ENCODE results near the gene KCTD20. TPM values are rescaled to one million over a fixed set of nuclear protein-coding genes. Genes with fewer than 3 reads are reported as not detected.

Gene KCTD20
- total RNA-seq, 1 donor from 2014 or later, result 37.2 TPM

DNA sequence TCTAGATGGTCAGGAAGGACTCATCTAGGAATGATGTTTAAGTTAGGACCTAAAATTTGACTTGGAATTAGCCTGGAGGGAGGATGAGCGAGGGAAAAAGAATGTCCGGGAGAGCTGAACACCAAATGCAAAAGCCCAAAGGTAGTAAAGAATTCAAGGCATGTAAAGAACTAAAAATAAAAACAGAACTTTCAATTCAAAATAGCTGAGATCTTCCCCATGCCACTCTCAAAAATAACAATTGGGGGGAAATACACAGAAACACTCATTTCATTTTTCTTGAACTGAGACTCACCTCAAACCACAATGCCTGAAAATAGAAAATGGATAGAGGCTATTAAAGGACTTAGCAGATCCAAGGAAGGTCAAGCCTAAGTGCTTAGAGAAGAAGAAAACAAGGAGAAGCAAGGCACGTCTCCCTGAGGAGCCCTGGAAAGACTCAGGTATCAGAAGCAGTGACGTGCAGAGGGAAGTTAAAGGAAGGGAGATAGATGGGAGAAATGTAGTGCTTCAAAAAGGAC lies 10.6 kb upstream of the KCTD20 start:
- Histone ChIP-seq H3K4me1 (no peaks in the 10 kb centered on the region), H3K27ac (no peak overlapping the region), H3K4me3 (no peak overlapping the region), H3K27me3 (ENCODE audit: low read depth) (no peaks in the 10 kb centered on the region), H3K9me3 (no peaks in the 10 kb centered on the region), H3K36me3 (no peaks in the 10 kb centered on the region)
- TF ChIP-seq CTCF (IDR thresholded peaks at IDR 0.05), result no peak
- ATAC-seq, result no peak
- intact Hi-C loops (cut with DNase I), result no loop called here
- no peak for DNase-seq

GRCh38 chr6:36436466-36436865 lies 6.3 kb upstream of the KCTD20 start:
- Histone ChIP-seq H3K9me3 (no peaks in the 10 kb centered on the region), H3K27ac (no peak overlapping the region), H3K4me1 (peaks cover 7% of the 10 kb centered on the region), H3K27me3 (ENCODE audit: low read depth) (no peaks in the 10 kb centered on the region), H3K36me3 (no peaks in the 10 kb centered on the region), H3K4me3 (no peak overlapping the region)
- no peak for ATAC-seq
- no peak for DNase-seq
- intact Hi-C loops (cut with DNase I), result no loop called here
- TF ChIP-seq CTCF (IDR thresholded peaks at IDR 0.05), result no peak

GRCh38 chr6:36441307-36441894 lies 1.4 kb upstream of the KCTD20 start:
- peak overlapping the region; percentile 97 for H3K27ac ChIP-seq
- H3K36me3 ChIP-seq, result no peaks in the 10 kb centered on the region
- H3K4me3 ChIP-seq, result no peak overlapping the region

DNA sequence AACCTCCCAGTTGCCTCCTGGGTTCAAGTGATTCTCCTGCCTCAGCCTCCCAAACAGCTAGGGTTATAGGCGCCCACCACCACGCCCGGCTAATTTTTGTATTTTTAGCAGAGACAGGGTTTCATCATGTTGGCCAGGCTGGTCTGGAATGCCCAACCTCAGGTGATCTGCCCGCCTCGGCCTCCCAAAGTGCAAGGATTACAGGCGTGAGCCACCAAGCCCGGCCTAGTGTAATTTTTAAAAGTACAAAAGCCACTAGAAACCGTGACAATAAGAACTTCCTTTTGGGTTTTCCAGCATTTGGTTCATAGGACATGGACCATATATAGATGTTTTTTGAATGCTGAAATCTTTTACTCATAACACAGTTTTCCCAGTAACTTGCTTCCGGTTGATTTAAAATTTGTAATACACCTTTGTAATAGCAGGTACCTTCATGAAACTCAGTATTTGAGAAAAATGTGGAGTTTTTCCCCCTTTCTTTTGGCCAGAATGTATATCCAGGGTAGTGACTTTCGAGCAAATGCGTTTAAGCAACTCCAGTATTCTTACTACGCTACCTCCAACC lies 613 bp upstream of the KCTD20 start:
- Histone ChIP-seq H3K36me3 (no peaks in the 10 kb centered on the region), H3K4me1 (peaks cover 38% of the 10 kb centered on the region), H3K9me3 (no peaks in the 10 kb centered on the region), H3K27ac (peak overlapping the region; percentile 97), H3K27me3 (ENCODE audit: low read depth) (no peaks in the 10 kb centered on the region), H3K4me3 (peak overlapping the region; percentile 91)
- TF ChIP-seq CTCF (IDR thresholded peaks at IDR 0.05), result no peak
- DNase-seq, result no peak
- intact Hi-C loops (cut with DNase I), result no loop called here
- ATAC-seq, result no peak

More at GRCh38 chr6:36441307-36441894, 1.4 kb upstream of the KCTD20 start:
- no peak for TF ChIP-seq CTCF (IDR thresholded peaks at IDR 0.05)
- H3K4me1 ChIP-seq, result peaks cover 38% of the 10 kb centered on the region
- no peaks in the 10 kb centered on the region for H3K9me3 ChIP-seq
- no peaks in the 10 kb centered on the region for H3K27me3 ChIP-seq (ENCODE audit: low read depth)
- ATAC-seq (peak; percentile 94), DNase-seq (peak; percentile 94)
- intact Hi-C loops (cut with DNase I), result no loop called here

DNA sequence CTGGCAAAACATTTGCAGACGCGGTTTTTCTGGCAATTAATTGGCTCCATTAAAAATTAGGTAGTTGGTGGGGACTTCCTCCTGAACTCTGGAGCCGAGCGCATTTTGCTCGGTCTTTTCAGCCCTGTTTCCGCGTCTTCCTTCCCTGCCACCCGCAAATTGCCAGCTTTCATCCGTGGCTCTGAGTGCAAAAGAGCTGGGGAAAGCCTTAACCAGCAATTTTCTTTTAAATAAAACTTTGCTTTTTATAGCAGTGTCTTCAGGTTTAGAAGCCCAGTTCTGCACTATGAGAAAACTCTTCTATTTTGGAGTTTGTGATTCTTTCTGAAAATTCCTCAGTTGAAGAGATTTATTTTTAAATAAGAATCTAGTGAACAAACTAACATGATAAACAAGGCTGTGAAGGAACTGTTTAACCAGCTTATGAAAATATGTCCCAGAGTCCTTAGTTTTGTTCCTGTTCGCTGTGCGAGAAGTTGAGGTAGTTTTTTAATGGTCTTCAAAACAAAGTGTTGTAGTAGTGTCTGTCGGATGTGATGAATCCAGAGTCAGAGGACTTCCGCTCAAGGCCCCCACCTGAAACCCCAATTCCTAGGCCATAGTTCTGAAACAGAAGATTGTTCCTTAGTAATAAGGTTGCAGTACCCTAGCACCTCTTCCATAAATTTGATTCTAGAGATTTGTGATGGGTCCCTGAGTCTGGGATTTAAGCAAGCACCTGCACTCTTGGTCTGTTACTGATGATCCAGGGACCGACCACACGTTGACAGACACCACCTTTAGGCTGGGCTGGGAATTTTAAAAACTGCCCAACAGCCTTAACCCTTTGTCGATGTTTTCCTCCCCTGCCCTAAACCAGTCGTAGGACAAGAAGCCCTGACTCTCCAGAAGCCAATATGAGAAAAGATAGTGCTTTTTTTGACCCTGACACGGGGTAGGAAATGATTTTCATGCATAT lies 950 bp downstream of the KCTD20 start:
- H3K4me3 ChIP-seq, result peak overlapping the region; percentile 91
- no peak for TF ChIP-seq CTCF (IDR thresholded peaks at IDR 0.05)
- intact Hi-C loops (cut with DNase I), result no loop called here
- no peaks in the 10 kb centered on the region for H3K36me3 ChIP-seq
- peak overlapping the region; percentile 97 for H3K27ac ChIP-seq
- DNase-seq (no peak), ATAC-seq (no peak)
- H3K27me3 ChIP-seq (ENCODE audit: low read depth), result no peaks in the 10 kb centered on the region
- H3K9me3 ChIP-seq, result no peaks in the 10 kb centered on the region
- H3K4me1 ChIP-seq, result peaks cover 38% of the 10 kb centered on the region

Measured in lower lobe of right lung (tissue), 2 donors.